Right atrium auricular region (tissue), 2 donors: ENCODE results near the gene RNF103. TPM values are rescaled to one million over a fixed set of nuclear protein-coding genes. Genes with fewer than 3 reads are reported as not detected.

Experiments used
- DNase-seq: peaks from one replicate; pipeline ENCODE4 v3.0.0-alpha.2; 2019; ENCODE audit warnings: low spot score
- H3K27ac ChIP-seq, 2 donors: fragments of 200-600 bp; sonication (generic); 1 replicate in 1 of 2; 2 replicates in 1 of 2; pipeline ENCODE4 v1.5.1; 2016 to 2019
- H3K27me3 ChIP-seq, 2 donors: fragments of 200-600 bp; sonication (generic); one replicate each; pipeline versions ENCODE4 v1.5.1 to v1.6.0; 2017 to 2019
- H3K36me3 ChIP-seq: fragments of 200-600 bp; sonication (generic); one replicate; pipeline ENCODE4 v1.5.1; 2016
- H3K4me1 ChIP-seq, 2 donors: fragments of 200-600 bp; sonication (generic); one replicate each; pipeline versions ENCODE4 v1.5.1 to v1.6.0; 2017 to 2019
- H3K4me3 ChIP-seq, 2 donors: fragments of 200-600 bp; sonication (generic); 1 replicate in 1 of 2; 2 replicates in 1 of 2; pipeline ENCODE4 v1.5.1; 2017 to 2019; ENCODE audit warnings: mild to moderate bottlenecking in 1 of 2, moderate library complexity in 1 of 2
- H3K9me3 ChIP-seq, 2 donors: fragments of 200-600 bp; sonication (generic); one replicate each; pipeline ENCODE4 v1.5.1; 2019
- total RNA-seq, 2 donors: library from RNA; depleted of rRNA; stranded (reverse); fragments of >200 nt; gene quantifications; one replicate each; pipeline ENCODE4 v1.1.0, GENCODE V29; 2016
- TF ChIP-seq, protein P1 (sequence below), 2 donors: fragments of 200-600 bp; sonication (generic); IDR thresholded peaks; one replicate each; pipeline ENCODE4 v1.5.1; 2019; ENCODE audit warnings: antibody characterized with exemption in 2 of 2

Gene RNF103
- total RNA-seq, 2 donors from 2014 or later, result 45.3 to 61.6 TPM

DNA sequence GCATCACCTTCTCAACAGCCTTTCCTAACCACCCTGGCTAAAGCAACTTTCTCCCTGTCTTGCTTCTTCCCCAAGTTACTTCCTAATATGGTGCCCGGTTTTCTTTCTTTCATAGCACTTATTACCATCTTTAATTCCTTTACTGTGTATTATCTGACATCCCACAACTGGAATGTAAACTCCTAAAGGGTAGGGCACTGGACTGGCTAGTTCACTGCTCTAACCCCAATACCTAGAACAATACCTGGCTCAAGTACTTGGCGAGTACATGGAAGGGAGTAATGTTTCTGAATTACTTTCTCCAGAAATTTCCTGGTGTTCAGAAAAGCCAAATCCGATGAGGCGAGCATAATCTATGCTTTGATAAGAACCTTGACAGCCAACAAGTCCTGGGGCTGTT lies 22.7 kb upstream of the RNF103 start:
- H3K27ac ChIP-seq, result no peak overlapping the region
- H3K36me3 ChIP-seq, result no peaks in the 10 kb centered on the region
- no peaks in the 10 kb centered on the region for H3K4me1 ChIP-seq
- H3K27me3 ChIP-seq, result no peaks in the 10 kb centered on the region
- peaks cover 0 to 23% of the 10 kb centered on the region in 2 donors for H3K9me3 ChIP-seq
- TF ChIP-seq, protein P1, sequence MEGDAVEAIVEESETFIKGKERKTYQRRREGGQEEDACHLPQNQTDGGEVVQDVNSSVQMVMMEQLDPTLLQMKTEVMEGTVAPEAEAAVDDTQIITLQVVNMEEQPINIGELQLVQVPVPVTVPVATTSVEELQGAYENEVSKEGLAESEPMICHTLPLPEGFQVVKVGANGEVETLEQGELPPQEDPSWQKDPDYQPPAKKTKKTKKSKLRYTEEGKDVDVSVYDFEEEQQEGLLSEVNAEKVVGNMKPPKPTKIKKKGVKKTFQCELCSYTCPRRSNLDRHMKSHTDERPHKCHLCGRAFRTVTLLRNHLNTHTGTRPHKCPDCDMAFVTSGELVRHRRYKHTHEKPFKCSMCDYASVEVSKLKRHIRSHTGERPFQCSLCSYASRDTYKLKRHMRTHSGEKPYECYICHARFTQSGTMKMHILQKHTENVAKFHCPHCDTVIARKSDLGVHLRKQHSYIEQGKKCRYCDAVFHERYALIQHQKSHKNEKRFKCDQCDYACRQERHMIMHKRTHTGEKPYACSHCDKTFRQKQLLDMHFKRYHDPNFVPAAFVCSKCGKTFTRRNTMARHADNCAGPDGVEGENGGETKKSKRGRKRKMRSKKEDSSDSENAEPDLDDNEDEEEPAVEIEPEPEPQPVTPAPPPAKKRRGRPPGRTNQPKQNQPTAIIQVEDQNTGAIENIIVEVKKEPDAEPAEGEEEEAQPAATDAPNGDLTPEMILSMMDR (IDR thresholded peaks at IDR 0.05), result no peak
- H3K4me3 ChIP-seq, result no peak overlapping the region
- DNase-seq, result no peak

DNA sequence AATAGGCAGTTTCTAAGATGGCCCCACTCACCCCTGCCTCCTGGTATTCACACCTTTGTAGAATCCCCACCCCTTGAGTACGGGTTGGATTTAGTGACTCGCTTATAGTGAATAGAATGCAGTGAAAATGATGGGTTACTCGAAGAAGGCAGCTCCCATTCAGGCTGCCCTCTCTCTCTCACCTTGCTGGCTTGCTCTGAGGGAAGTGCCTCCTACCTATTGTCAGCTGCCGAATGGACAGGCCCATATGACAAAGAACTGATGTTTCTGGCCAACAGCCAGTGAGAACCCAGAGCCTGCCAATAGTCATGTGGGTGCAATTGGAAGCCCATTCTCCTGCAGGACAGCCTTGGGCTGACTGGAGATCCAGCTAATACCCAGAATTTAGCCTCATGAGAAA lies 22.1 kb upstream of the RNF103 start:
- Histone ChIP-seq H3K4me3 (no peak overlapping the region), H3K36me3 (no peaks in the 10 kb centered on the region), H3K4me1 (no peaks in the 10 kb centered on the region), H3K9me3 (peaks cover 0 to 20% of the 10 kb centered on the region in 2 donors), H3K27me3 (no peaks in the 10 kb centered on the region), H3K27ac (no peak overlapping the region)
- DNase-seq, result no peak
- TF ChIP-seq, protein P1 (IDR thresholded peaks at IDR 0.05), result no peak

DNA sequence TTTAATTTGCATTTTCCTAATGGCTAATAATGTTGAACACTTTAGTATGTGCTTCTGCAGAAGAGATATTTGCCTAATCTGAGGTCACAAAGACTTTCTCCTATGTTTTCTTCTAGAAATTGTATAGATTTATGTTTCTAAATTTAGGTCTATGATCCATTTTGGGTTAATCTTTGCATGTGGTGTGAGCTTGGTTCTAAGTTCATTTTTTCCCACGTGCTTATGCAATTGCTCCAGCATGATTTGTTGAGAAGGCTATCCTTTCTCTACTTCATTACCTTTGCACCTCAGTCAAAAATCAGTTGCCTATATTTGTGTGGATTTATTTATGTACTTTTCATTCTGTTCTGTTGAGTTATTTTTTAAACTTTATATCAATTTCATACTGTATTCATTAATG lies 15.0 kb upstream of the RNF103 start:
- Histone ChIP-seq H3K27me3 (no peaks in the 10 kb centered on the region), H3K27ac (no peak overlapping the region), H3K4me3 (no peak overlapping the region), H3K9me3 (peaks cover 0 to 17% of the 10 kb centered on the region in 2 donors), H3K4me1 (no peaks in the 10 kb centered on the region), H3K36me3 (no peaks in the 10 kb centered on the region)
- DNase-seq, result no peak
- TF ChIP-seq, protein P1 (IDR thresholded peaks at IDR 0.05), result no peak

DNA sequence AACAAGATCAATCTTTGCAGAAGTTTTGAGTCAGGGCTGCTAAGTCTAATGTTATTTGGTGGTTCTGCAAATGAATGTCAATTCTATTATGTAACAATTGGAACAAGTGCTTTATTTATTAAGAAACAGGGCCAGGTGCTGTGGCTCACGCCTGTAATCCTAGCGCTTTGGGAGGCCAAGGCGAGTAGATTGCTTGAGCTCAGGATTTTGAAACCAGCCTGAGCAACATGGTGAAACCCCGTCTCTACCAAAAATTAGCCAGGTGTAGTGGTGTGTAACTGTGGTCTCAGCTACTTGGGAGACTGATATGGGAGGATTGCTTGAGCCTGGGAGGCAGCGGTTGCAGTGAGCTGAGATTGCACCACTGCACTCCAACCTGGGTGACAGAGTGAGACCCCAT lies 13.2 kb upstream of the RNF103 start:
- no peaks in the 10 kb centered on the region for H3K36me3 ChIP-seq
- no peaks in the 10 kb centered on the region for H3K27me3 ChIP-seq
- H3K9me3 ChIP-seq, result peaks cover 0 to 17% of the 10 kb centered on the region in 2 donors
- no peak overlapping the region for H3K27ac ChIP-seq
- no peak overlapping the region for H3K4me3 ChIP-seq
- H3K4me1 ChIP-seq, result peaks cover 0 to 18% of the 10 kb centered on the region in 2 donors
- TF ChIP-seq, protein P1 (IDR thresholded peaks at IDR 0.05), result no peak
- DNase-seq, result no peak

DNA sequence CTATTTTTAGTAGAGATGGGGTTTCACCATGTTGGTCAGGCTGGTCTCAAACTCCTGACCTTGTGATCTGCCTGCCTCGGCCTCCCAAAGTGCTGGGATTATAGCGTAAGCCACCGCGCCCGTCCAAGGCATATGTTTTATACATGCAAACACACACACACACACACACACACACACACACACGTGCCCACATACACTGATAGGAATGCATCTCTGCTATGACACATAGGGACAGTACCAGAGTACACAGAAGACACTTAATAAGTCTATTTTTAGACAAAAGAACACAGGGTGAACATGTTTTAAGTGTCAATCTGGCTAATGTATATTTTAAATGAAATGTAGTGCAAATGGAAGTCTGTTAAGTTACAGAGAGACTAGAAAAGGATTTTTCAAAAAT lies 10.7 kb upstream of the RNF103 start:
- Histone ChIP-seq H3K27ac (no peak overlapping the region), H3K9me3 (peaks cover 0 to 5% of the 10 kb centered on the region in 2 donors), H3K4me1 (peaks cover 0 to 18% of the 10 kb centered on the region in 2 donors), H3K36me3 (no peaks in the 10 kb centered on the region), H3K4me3 (no peak overlapping the region), H3K27me3 (no peaks in the 10 kb centered on the region)
- TF ChIP-seq, protein P1 (IDR thresholded peaks at IDR 0.05), result no peak
- DNase-seq, result no peak

DNA sequence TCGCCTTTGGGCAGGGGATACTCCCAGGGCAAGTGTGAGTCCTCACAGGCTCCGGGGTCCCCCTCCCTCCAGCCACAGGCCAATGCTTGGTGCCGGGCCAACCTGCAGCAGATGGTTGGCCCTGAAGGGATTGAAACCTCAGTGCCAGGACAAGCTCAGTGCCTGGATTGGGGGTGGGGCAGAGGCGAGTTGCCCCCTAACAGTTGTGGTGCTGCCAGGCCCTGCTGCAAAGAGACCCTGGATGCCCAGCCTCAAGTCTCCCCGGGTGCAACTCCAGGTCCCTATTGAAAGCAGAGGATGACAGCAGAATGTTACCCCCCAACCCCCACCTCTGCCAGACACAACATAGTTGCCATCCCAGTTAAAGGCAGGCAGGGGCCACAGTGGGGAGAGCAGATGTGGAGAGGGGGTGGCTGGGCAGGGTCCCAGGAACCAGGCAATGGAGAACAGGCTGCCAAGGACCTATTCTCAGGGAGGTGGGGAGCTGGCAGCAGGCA lies 9.5 kb upstream of the RNF103 start:
- Histone ChIP-seq H3K4me3 (no peak overlapping the region), H3K9me3 (no peaks in the 10 kb centered on the region), H3K27me3 (no peaks in the 10 kb centered on the region), H3K36me3 (no peaks in the 10 kb centered on the region), H3K4me1 (peaks cover 0 to 18% of the 10 kb centered on the region in 2 donors), H3K27ac (no peak overlapping the region)
- DNase-seq, result no peak
- TF ChIP-seq, protein P1 (IDR thresholded peaks at IDR 0.05), result no peak
